Left ventricle myocardium inferior (tissue), 1 donor: ENCODE measurements around the gene PTPRM. TPM values are rescaled to one million over a fixed set of nuclear protein-coding genes. Genes with fewer than 3 reads are reported as not detected.

Experiments
- DNase-seq: peaks from one replicate; pipeline ENCODE4 v3.0.0-alpha.2; 2020
- H3K27ac ChIP-seq: fragments of 200-600 bp; replicated peaks from 2 replicates; pipeline ENCODE4 v1.8.0; 2021
- H3K27me3 ChIP-seq: fragments of 200-600 bp; 2 replicates; pipeline ENCODE4 v1.8.0; 2021; ENCODE audit warnings: low read depth
- H3K36me3 ChIP-seq: fragments of 200-600 bp; 2 replicates; pipeline ENCODE4 v1.8.0; 2021
- H3K4me1 ChIP-seq: fragments of 200-600 bp; 2 replicates; pipeline ENCODE4 v1.8.0; 2021
- H3K4me3 ChIP-seq: fragments of 200-600 bp; 2 replicates; pipeline ENCODE4 v1.8.0; 2021; ENCODE audit warnings: mild to moderate bottlenecking, moderate library complexity
- H3K9me3 ChIP-seq: fragments of 200-600 bp; replicated peaks from 2 replicates; pipeline ENCODE4 v1.8.0; 2021
- intact Hi-C: fragments of 100-400 bp; cut with micrococcal nuclease; formaldehyde crosslinking; loops from one replicate; pipeline ENCODE4 v1.11.0; 2022
- total RNA-seq: library from RNA; stranded (reverse); fragmentation: NEBNext Ultra II Directional; extraction: Animal tissue kit (Norgen Biotek cat#: 25700); gene quantifications from one replicate; pipeline ENCODE4 v1.2.1, GENCODE V29; 2021
- TF ChIP-seq, protein P1 (sequence below): fragments of 200-600 bp; IDR thresholded peaks from 2 replicates; pipeline ENCODE4 v1.8.0; 2021; ENCODE audit warnings: antibody characterized with exemption, mild to moderate bottlenecking, borderline replicate concordance
- donor health status: DM: no; HTN: yes; CAD: no; lungs with severe emphysema.

The PTPRM gene
- total RNA-seq, 1 donor from 2014 or later = 132 TPM

DNA sequence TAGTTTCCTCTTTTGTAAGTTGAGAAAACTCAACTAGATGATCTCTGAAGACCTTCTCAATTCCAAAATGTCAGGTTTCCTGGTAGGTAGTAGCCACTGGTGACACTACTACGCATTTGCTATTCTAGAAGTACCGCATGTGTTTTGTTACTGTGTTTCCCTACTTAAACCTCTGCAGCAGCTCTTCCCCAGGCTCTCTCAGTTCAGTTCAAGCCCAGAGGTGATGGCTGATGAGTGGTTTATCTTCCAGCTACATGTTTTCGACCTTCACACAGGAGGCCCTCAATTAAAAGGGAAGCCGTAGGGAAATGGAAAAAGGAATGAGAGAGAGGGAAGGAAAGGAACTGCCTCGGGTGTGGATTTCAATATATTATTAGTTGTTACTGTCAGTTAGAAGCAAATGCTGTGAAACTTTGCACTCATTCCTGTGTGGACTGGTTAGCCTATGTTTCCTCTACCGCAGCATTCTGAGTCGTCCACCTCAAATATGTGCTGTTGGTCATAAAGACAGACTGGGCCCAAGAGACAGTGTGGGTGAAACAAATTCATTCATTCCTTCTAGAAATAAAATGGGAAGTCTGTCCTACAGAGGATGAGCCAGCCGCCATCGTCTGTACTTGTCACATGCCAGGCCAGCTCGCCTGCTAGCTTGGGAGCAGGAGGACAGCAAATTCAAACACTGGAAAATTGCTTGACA is 586.9 kb downstream of the PTPRM start:
- intact Hi-C loops = no loop called here
- Histone ChIP-seq H3K9me3 (peaks cover 9% of the 10 kb centered on the region), H3K4me3 (no peak overlapping the region), H3K36me3 (peaks cover 17% of the 10 kb centered on the region), H3K4me1 (peaks cover 22% of the 10 kb centered on the region), H3K27ac (peak overlapping the region; percentile 47), H3K27me3 (no peaks in the 10 kb centered on the region)
- TF ChIP-seq, protein P1, sequence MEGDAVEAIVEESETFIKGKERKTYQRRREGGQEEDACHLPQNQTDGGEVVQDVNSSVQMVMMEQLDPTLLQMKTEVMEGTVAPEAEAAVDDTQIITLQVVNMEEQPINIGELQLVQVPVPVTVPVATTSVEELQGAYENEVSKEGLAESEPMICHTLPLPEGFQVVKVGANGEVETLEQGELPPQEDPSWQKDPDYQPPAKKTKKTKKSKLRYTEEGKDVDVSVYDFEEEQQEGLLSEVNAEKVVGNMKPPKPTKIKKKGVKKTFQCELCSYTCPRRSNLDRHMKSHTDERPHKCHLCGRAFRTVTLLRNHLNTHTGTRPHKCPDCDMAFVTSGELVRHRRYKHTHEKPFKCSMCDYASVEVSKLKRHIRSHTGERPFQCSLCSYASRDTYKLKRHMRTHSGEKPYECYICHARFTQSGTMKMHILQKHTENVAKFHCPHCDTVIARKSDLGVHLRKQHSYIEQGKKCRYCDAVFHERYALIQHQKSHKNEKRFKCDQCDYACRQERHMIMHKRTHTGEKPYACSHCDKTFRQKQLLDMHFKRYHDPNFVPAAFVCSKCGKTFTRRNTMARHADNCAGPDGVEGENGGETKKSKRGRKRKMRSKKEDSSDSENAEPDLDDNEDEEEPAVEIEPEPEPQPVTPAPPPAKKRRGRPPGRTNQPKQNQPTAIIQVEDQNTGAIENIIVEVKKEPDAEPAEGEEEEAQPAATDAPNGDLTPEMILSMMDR = no peak
- no peak for DNase-seq

DNA sequence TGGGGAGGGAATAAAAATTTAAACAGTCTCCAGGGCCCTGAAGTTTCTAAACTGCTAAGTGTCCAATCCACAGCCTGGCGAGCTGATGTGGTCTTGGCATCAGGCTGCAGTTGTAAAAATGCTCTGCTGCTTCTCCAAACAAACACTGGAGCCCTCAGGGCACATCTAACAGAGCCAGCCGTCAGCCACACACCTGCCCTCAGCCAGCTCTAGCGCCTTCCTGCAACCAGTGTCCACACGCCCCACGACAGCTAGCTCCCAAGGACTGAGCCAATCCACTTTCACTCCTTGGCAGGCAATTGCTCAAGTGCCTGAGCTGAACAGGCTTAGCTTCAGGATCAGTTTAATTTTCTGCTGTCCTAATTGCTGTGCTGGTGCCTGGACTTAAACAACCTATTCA is 595.7 kb downstream of the PTPRM start:
- TF ChIP-seq, protein P1 = no peak
- intact Hi-C loops = no loop called here
- H3K27ac ChIP-seq = no peak overlapping the region

DNA sequence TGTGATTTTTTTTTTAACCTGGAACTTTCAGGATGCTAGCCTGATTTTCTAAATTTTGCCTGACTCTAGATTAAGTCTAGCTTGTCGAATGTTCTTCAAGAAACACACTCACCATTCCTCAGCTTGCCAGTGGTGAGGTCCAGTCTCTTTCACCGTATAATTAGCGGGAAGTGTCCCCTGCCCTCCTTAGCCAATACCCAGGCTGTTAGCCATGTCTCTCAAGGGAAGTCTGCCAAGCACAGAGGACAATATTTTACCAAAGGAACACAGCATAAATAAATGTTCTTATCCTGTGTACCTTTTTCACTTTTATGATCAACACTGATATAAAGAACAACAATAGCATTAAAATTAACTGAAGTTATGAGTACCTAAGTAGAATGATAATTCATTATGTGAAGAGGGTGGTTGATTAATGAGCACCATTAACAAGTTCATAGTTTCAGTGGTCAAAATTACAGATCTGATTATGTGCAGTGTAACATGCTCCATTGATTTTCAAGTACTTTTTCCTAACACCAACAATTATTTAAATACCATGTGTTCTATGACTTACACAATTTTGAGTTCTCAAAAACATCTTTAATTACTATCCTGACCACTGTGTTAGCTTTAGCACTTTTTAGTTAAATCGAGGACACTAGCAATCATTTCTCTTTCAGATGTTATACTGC is 596.3 kb downstream of the PTPRM start:
- intact Hi-C loops = no loop called here
- H3K4me1 ChIP-seq = peaks cover 52% of the 10 kb centered on the region
- no peak for DNase-seq
- H3K9me3 ChIP-seq = peaks cover 3% of the 10 kb centered on the region
- TF ChIP-seq, protein P1 = no peak
- H3K4me3 ChIP-seq = no peak overlapping the region
- peaks cover 7% of the 10 kb centered on the region for H3K36me3 ChIP-seq
- H3K27ac ChIP-seq = no peak overlapping the region
- H3K27me3 ChIP-seq = no peaks in the 10 kb centered on the region

More for the DNA sequence above, 595.7 kb downstream of the PTPRM start:
- no peaks in the 10 kb centered on the region for H3K27me3 ChIP-seq
- H3K4me3 ChIP-seq = no peak overlapping the region
- DNase-seq = no peak
- H3K4me1 ChIP-seq = peaks cover 46% of the 10 kb centered on the region
- H3K36me3 ChIP-seq = peaks cover 13% of the 10 kb centered on the region
- H3K9me3 ChIP-seq = peaks cover 9% of the 10 kb centered on the region

DNA sequence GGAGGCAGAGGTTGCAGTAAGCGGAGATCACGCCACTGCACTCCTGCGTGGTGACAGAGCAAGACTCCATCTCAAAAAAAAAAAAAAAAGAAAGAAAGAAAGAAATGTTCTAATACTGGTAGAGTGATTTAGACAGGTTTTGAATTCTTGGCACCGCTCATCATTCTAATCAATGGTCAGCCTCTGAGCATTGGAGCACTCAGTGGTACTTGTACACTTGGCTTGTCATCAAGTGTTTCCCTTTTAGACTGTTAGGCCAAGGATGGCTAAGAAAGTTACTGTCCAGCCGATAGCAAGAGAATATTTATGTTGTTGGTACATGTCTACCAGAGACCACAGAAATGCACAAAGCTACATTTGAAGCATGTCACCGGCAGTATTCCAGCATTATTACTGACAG is 598.0 kb downstream of the PTPRM start:
- no peak overlapping the region for H3K27ac ChIP-seq
- no peak for DNase-seq
- H3K36me3 ChIP-seq = no peaks in the 10 kb centered on the region
- TF ChIP-seq, protein P1 = no peak
- intact Hi-C loops = no loop called here
- peaks cover 52% of the 10 kb centered on the region for H3K4me1 ChIP-seq
- H3K4me3 ChIP-seq = no peak overlapping the region
- H3K9me3 ChIP-seq = no peaks in the 10 kb centered on the region
- H3K27me3 ChIP-seq = no peaks in the 10 kb centered on the region

DNA sequence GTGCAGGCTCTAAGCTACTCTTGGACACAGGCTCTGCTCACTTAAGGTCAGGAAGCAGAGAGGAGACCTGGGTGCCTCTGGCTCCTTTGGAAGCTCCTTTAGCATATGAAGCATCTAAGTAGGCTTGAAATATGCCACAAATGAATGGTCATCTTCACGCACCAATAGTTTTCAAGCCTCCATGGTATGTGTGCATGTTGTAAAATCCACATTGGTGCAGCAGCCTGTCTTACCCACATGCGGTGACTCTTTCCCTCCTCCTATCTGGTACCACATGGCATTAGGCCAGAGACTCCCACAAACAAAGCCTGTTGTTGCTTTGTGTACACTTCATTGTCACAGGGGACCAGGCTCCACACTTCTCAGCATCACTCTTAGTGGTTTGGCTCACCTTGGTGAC is 599.9 kb downstream of the PTPRM start:
- H3K9me3 ChIP-seq = no peaks in the 10 kb centered on the region
- TF ChIP-seq, protein P1 = no peak
- H3K4me1 ChIP-seq = peaks cover 52% of the 10 kb centered on the region
- H3K27me3 ChIP-seq = no peaks in the 10 kb centered on the region
- H3K4me3 ChIP-seq = no peak overlapping the region
- DNase-seq = no peak
- intact Hi-C loops = no loop called here
- no peak overlapping the region for H3K27ac ChIP-seq
- no peaks in the 10 kb centered on the region for H3K36me3 ChIP-seq
